Peyer's patch (tissue), 4 donors: Measurements from ENCODE around the gene OPTC.

Experiments
- POLR2A ChIP-seq, 2 donors: fragments of 450-650 bp; IDR thresholded peaks; one replicate each; pipeline ENCODE4 v1.5.1; 2017; ENCODE audit warnings: antibody characterized with exemption in 2 of 2, mild to moderate bottlenecking in 2 of 2, moderate library complexity in 2 of 2
- TF ChIP-seq, protein P1 (sequence below), 6 experiments: fragments of 450-650 bp in 4 of 6; fragments of 200-600 bp in 2 of 6; sonication (generic) in 1 of 6; IDR thresholded peaks; one replicate each; pipeline ENCODE4 v1.5.1; 2017 to 2019; ENCODE audit warnings: antibody characterized with exemption in 6 of 6, mild to moderate bottlenecking in 3 of 6, moderate library complexity in 1 of 6

DNA sequence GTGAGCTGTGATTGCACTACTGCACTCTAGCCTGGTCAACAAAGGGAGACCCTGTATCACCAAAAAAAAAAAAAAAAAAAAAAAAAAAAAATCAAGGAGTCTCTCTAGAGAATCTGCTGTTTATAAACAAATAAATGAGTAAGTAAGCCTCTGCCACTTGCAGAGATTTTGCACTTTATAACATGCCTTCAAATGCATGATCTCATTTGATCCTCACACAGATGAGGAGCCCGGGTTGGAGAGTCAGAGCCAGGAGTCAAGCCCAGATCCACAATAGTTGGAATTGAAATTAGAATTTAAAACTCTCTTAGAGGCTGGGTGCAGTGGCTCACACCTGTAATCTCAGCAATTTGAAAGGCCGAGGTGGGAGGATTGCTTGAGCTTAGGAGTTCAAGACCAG lies 14.3 kb upstream of the OPTC start:
- TF ChIP-seq, protein P1, sequence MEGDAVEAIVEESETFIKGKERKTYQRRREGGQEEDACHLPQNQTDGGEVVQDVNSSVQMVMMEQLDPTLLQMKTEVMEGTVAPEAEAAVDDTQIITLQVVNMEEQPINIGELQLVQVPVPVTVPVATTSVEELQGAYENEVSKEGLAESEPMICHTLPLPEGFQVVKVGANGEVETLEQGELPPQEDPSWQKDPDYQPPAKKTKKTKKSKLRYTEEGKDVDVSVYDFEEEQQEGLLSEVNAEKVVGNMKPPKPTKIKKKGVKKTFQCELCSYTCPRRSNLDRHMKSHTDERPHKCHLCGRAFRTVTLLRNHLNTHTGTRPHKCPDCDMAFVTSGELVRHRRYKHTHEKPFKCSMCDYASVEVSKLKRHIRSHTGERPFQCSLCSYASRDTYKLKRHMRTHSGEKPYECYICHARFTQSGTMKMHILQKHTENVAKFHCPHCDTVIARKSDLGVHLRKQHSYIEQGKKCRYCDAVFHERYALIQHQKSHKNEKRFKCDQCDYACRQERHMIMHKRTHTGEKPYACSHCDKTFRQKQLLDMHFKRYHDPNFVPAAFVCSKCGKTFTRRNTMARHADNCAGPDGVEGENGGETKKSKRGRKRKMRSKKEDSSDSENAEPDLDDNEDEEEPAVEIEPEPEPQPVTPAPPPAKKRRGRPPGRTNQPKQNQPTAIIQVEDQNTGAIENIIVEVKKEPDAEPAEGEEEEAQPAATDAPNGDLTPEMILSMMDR (IDR thresholded peaks at IDR 0.05), result no peak
- TF ChIP-seq POLR2A (IDR thresholded peaks at IDR 0.05), result no peak
